MV-4-11 (cell line): ENCODE measurements around the gene SH2B2.
A peak's percentile ranks its signal among the peaks of the same experiment; 100 is the strongest.

ENCODE experiments used
- DNase-seq: peaks from one replicate; lab custom pipeline; 2025; lab: John Stamatoyannopoulos, UW

SH2B2 gene

DNA sequence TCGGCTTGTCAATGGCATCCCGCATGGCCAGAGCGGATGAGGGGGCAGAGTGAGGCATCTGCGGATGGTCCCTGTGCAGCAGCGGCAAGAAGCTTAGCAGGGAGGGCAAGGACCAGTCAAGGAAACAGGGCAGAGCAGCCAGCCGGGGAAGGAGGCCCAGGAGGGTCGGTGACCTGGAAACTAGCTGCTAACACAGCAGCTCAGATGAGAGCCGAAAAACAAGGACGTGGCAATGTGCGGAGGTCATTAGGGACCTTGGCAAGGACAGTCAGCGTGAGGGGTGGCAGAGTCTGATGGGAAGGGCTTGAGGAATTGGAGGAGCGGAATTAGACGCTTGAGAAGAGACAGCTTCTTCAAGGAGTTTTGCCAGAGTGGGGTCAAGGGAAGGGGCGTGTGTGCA, 20.1 kb upstream of the SH2B2 start:
- no peak for DNase-seq

- no peak for DNase-seq
Measured at GRCh38 chr7:102268635-102269034, 18.0 kb upstream of the SH2B2 start.

DNA sequence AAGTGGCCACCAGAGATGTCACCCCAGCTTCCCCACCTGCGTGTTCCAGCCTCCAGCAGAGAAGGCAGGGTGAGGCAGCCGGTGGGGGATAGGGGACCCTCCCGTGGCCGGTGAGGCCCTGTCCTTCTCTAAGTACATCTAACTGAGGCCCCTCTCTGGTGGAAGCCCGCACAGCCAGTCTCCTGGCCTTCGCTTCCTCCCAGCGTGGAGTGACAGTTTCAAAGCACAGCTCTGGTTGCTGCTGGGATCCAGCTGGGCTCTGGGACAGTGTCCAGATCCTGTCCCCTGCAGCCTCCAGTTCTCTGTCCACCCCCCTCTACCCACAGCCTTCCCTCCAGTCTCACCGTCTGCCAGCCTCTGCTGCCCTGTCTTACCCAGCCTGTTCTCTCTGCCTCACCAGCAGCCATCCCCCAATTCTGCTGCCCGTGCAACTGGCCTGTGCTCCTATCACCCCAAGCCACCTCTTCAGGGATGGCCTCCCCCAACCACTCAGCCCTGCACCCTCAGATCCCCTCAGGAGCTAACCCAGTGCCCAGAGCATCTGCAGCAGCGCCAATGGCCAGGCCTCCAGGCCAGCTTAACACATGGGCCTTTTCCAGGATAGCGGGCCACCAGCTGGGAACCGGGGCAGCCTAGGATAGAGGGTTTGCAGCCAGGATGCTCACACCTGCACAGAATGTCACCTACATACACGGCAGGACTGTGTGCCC, 16.3 kb upstream of the SH2B2 start:
- DNase-seq, result no peak

- DNase-seq, result no peak
Measured at GRCh38 chr7:102271158-102271798, 15.4 kb upstream of the SH2B2 start.

GRCh38 chr7:102272075-102272916, 14.4 kb upstream of the SH2B2 start:
- DNase-seq, result peak; percentile 40

DNA sequence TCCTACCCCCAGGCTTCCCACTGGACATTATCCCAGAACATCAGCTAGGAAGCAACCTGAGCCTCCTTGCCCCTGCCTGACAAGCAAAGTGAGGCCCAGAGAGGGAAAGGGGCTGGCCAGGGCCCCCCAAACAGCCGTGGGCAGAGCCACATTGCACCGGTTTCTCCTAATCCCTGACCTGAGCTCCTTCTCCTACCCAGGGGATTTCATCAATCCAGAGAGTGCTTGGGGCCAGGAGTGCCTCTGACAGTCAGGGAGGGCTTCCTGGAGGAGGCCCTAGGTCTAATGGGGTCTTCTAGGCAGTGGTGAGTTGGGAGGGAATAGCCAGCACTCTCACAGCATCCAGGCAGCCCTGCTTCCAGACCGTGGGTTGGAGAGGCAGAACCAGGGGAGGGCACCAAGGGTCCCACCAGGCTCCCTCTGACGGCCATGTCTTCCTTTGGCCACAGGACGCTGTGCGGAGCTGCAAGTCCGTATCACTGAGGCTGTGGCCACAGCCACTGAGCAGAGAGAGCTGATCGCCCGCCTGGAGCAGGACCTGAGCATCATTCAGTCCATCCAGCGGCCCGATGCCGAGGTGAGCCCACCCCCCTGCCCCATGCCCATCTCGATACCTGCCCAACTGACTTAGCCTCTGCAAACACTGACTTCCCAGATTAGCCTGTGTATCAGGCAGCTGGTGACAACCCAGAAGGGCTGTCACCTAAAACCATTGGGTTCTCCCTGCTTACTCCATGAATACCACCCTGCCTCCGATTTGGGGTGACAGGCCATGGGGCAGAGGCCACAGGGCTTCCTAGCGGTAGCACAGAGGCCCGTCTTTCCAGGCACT, 13.5 kb upstream of the SH2B2 start:
- DNase-seq, result no peak

GRCh38 chr7:102273749-102274712, 12.6 kb upstream of the SH2B2 start:
- DNase-seq, result no peak

DNA sequence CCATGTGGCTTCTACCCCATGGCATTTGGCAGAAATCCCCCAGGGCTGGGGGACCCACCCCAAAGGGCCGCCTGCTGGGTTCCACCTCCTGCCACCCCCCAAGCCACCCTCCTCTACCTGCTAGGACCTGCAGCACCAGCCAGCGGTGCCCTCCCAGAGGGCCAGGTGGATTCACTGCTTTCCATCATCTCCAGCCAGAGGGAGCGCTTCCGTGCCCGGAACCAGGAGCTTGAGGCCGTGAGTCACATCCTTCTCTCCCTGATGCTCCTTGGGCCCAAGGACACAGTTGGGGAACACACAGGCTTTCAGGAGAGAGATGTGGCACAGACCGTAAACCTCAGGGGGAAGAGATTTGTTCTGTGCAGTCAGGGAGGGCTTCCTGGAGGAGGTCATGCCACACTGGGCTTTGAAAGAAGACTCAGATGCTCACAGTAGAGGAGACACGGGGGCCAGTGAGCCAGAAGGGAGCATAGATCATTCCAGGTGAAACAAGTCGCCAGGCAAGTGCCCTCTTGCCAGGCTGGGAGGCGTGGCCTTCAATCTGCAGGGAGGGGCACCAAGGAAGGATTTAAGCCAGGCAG, 11.5 kb upstream of the SH2B2 start:
- DNase-seq, result no peak

GRCh38 chr7:102277901-102278300, 8.8 kb upstream of the SH2B2 start:
- DNase-seq, result no peak

GRCh38 chr7:102279537-102280400, 6.9 kb upstream of the SH2B2 start:
- peak; percentile 46 for DNase-seq

DNA sequence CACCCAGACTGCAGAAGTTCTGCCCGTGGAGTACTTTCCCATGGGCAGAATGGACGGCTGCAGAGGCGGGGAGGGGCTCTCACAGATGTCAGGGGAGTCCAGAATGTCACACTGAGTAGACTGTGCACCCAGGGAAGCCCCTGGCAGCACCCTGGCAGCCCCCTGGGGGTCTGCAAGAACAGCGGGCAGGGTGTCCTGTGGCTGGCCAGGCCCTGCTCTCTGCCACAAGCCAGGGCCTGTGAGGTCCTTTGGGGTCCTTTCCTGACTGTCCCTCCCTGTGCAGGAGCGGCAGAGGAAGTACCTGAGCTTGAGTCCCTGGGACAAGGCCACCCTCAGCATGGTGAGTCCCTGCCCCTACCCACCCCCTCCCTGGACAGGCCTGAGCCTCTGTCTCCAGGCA, 6.1 kb upstream of the SH2B2 start:
- DNase-seq, result no peak

- DNase-seq, result no peak
Measured at GRCh38 chr7:102281785-102282184, 4.9 kb upstream of the SH2B2 start.

DNA sequence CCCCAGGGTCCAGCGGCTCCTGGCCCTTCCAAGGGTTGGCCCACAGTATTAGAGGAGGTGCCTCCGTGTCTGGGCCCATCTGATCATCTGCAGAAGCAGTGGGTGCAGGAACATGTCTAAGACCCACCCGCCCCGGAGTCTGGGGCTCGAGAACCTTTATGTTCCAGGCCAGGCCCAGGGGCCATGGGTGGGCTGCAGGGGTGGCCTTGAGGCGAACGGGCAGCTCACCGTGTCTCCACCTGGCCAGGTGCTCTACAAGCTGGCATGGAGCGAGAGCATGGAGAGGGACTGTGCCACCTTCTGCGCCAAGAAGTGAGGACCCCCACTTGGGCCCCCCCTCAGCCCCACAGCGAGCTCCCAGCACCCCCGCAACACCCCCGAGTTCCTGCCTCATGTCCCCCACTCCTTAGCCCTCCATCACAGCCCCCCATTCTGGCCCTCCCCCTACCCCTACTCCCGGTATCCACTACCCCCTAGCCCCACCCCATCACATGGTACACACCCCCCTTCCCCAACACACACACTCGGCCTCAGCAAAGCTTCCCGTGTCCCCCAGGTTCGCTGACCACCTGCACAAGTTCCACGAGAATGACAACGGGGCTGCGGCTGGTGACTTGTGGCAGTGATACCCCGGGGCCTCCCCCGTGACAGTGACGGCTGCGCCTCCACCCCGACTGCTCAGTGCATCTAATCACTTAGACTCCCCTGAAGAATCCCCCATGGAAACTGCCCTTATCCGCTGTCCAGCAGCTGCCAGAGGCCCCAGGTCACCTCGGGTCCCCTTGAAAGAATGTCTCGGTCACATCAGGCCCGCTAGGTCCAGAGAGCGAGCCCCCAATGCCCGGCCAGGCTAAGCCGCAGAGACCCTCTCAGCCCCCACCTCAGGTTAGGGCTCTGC, 4.0 kb upstream of the SH2B2 start:
- no peak for DNase-seq

GRCh38 chr7:102283477-102284189, 3.0 kb upstream of the SH2B2 start:
- DNase-seq, result no peak

DNA sequence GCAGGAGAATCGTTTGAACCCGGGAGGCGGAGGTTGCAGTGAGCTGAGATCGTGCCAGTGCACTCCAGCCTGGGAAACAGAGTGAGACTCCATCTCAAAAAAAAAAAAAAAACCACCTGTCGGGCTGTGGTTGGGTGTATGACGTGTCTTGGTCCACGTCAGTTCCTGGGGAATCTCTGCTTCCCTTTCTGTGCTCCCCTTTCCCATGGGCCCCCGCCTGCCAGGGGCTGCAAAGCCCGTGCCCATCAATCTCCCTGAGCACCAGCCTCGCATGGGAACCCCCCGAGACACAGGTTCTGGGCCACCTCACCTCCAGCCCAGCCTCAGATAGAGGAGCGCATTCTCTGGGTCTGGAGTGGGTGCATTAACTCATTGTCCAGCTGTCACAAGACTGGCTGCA, 2.3 kb upstream of the SH2B2 start:
- DNase-seq, result no peak

- peak; percentile 61 for DNase-seq
Measured at GRCh38 chr7:102284891-102285539, 1.7 kb upstream of the SH2B2 start.

DNA sequence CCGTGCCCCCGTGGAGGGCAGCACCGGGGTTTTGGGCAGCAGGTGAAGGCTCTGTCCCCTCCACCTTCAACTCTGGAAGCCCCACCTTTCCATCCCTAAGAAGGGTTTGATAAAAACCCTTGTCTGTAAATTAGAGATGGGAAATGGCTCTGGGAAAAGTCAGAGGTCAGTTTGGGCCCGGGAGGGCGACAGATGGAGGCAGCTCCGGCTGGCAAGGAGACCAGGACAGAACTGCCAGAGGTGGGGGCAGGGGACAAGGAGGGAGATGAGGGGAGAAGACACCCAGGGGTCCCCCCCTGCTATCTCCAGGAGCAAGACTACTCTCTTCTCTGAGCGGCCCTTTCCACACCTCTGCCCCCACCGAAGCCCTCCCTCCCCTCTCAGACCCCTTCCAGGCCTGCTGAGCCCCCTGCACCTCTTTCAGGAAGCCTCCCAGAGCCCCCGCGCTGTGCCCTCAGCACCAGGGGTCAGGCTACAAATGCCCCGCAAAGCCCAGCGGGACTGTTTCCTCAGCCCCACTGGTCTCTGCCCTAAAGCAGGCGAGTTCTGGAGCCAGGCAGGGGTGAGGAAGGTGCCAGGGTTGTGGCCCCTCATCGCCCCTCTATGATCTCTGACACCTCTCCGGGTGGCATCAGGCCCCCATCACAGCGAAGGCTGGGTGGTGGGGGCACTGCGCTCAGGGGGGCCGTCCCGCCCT, 980 bp upstream of the SH2B2 start:
- no peak for DNase-seq
